ENCODE results near the gene M1AP. TPM values are rescaled to one million over a fixed set of nuclear protein-coding genes. Genes with fewer than 3 reads are reported as not detected.

The M1AP gene
- total and polyA plus RNA-seq, 9 of the 15 experiments (the other 6 are each of a cell fraction or from before 2014, with no cell fraction given) = 0.06 to 0.33 (median 0.11) TPM; not detected in 4

DNA sequence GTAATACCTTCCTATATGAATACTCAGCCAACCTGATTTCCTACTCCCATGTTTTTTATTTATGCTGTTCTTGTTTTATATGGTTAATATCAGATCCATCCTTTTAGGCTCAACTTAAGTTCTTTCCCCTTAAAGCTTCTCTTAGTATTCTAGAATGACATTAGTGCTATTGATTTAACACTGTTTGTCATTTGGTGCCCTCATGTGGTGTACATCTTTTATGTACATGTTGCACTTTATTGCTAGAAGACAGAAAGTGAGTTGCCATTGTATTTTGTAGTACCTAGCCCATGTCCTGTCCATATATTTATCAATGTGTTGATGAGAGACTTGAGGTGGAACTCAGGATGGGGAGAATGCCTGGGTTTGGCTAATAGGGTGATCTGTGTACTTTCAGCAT, 115.9 kb downstream of the M1AP start (continued):
- TF ChIP-seq, protein P1, sequence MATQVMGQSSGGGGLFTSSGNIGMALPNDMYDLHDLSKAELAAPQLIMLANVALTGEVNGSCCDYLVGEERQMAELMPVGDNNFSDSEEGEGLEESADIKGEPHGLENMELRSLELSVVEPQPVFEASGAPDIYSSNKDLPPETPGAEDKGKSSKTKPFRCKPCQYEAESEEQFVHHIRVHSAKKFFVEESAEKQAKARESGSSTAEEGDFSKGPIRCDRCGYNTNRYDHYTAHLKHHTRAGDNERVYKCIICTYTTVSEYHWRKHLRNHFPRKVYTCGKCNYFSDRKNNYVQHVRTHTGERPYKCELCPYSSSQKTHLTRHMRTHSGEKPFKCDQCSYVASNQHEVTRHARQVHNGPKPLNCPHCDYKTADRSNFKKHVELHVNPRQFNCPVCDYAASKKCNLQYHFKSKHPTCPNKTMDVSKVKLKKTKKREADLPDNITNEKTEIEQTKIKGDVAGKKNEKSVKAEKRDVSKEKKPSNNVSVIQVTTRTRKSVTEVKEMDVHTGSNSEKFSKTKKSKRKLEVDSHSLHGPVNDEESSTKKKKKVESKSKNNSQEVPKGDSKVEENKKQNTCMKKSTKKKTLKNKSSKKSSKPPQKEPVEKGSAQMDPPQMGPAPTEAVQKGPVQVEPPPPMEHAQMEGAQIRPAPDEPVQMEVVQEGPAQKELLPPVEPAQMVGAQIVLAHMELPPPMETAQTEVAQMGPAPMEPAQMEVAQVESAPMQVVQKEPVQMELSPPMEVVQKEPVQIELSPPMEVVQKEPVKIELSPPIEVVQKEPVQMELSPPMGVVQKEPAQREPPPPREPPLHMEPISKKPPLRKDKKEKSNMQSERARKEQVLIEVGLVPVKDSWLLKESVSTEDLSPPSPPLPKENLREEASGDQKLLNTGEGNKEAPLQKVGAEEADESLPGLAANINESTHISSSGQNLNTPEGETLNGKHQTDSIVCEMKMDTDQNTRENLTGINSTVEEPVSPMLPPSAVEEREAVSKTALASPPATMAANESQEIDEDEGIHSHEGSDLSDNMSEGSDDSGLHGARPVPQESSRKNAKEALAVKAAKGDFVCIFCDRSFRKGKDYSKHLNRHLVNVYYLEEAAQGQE (IDR thresholded peaks at IDR 0.05; ENCODE audit: borderline replicate concordance) = peak; percentile 71
- TF ChIP-seq, protein P1 (CRISPR knock-in tag; IDR thresholded peaks at IDR 0.05; ENCODE audit: low read depth) = no peak
- TF ChIP-seq POLR3A (IDR thresholded peaks at IDR 0.05; ENCODE audit: borderline replicate concordance, extremely low read depth, insufficient read depth, insufficient read length) (no peak), ZNF696 (CRISPR knock-in tag; conservative IDR thresholded peaks at IDR 0.05) (no peak), ZNF311 (CRISPR knock-in tag; IDR thresholded peaks at IDR 0.05) (no peak), BRD4 (IDR thresholded peaks at IDR 0.05) (no peak), ZNF197 (CRISPR knock-in tag; IDR thresholded peaks at IDR 0.05; ENCODE audit: low read depth) (no peak), KAT7 (CRISPR knock-in tag; IDR thresholded peaks at IDR 0.05; ENCODE audit: borderline replicate concordance) (0 out of 2 replicates have a peak, but pooled peaks have one; percentile 36), CHD2 (IDR thresholded peaks at IDR 0.05; ENCODE audit: low read depth, low read length) (no peak), PRPF4 (IDR thresholded peaks at IDR 0.05; ENCODE audit: insufficient read depth, low read depth, low read length, poor library complexity, severe bottlenecking) (no peak), RBBP5 (IDR thresholded peaks at IDR 0.05; ENCODE audit: borderline replicate concordance, insufficient read depth, low read length, poor library complexity, severe bottlenecking) (no peak), ZC3H4 (CRISPR knock-in tag; IDR thresholded peaks at IDR 0.05; ENCODE audit: borderline replicate concordance) (no peak), FOXA3 (CRISPR knock-in tag; conservative IDR thresholded peaks at IDR 0.05 in 1 of 2, IDR thresholded peaks at IDR 0.05 in 1 of 2) (peak in 1 of 2 experiments; percentile 42; a peak in 1 of 4 replicates), DACH1 (IDR thresholded peaks at IDR 0.05; ENCODE audit: partially characterized antibody) (no peak), C11orf30 (IDR thresholded peaks at IDR 0.05; ENCODE audit: low read depth) (peak; percentile 71), MCM7 (IDR thresholded peaks at IDR 0.05) (no peak)
- TF ChIP-seq, protein P2, sequence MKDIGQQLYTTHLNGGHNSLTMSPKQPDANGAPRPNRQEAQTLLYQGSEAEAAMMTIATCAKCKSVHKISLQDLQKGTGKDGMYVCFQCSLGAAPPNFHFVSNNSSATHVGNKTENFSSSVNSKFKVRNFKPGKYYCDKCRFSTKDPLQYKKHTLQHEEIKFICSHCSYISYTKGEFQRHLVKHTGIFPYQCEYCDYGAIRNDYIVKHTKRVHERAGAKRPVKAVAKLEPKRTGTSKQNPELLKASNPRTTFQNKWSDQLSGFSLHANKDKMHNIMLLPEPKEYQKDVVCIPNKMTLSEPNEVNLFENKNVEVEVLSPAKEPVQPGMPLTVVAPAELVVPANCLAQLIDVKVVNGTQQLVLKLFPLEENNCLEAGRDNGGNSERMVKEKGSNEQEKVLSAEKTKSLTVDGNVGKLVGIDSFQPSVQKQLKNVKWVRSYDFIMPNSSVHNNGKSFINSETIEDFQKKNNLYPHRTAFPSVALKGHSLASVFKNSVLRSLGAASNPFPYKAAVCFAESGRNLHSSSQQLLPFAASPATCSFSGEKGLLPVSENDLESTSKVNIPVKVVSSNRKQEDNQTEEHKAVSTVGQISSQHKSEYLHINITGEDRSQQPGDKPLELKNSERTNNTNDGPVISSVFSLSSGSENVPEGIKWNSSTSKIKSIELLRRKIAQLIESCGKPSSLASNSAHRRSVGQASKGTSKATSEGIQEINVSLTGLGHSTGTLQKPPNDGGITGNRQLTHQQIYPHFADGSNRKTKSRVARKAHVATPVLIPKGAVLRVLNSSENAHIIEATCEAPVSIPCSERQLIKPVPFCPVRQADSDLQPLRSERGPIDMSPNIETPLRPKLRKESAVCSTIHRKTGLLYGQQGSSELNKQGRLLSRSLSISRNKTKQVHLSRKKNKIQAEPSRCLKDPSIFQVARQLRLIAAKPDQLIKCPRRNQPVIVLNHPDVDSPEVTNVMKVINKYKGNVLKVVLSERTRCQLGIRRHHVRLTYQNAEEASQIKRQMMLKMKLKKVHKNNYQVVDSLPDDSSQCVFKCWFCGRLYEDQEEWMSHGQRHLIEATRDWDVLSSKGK (CRISPR knock-in tag; IDR thresholded peaks at IDR 0.05) = no peak
